HTERT RPE-1 (cell line): ENCODE data around the gene KCNH3.

Experiments used
- in situ Hi-C: fragments of 300-500 bp; cut with MboI; formaldehyde crosslinking; loops from 4 replicates; pipeline ENCODE4 v1.14.3; 2020; ENCODE audit warnings: low sequenced_read_pairs

The KCNH3 gene

GRCh38 chr12:49543914-49544815, 5.3 kb downstream of the KCNH3 start:
- in situ Hi-C loops: no loop called here

- in situ Hi-C loops: no loop called here
These were observed 7.0 kb downstream of the KCNH3 start for GRCh38 chr12:49545815-49546214.

GRCh38 chr12:49546481-49546880, 7.7 kb downstream of the KCNH3 start:
- in situ Hi-C loops: no loop called here

- in situ Hi-C loops: no loop called here
These were observed 8.4 kb downstream of the KCNH3 start for GRCh38 chr12:49547090-49547690.

- in situ Hi-C loops: no loop called here
These were observed 9.6 kb downstream of the KCNH3 start for GRCh38 chr12:49548481-49548821.

- in situ Hi-C loops: no loop called here
These were observed 10.2 kb downstream of the KCNH3 start for GRCh38 chr12:49548822-49549648.

GRCh38 chr12:49549735-49550692, 11.2 kb downstream of the KCNH3 start:
- in situ Hi-C loops: no loop called here

- in situ Hi-C loops: no loop called here
These were observed 11.9 kb downstream of the KCNH3 start for GRCh38 chr12:49550693-49551252.

- in situ Hi-C loops: no loop called here
These were observed 13.2 kb downstream of the KCNH3 start for GRCh38 chr12:49552014-49552413.

GRCh38 chr12:49552425-49552824, 13.6 kb downstream of the KCNH3 start:
- in situ Hi-C loops: no loop called here

- in situ Hi-C loops: no loop called here
These were observed 14.1 kb downstream of the KCNH3 start for GRCh38 chr12:49552899-49553298.

GRCh38 chr12:49553512-49554088, 14.8 kb downstream of the KCNH3 start:
- in situ Hi-C loops: no loop called here

- in situ Hi-C loops: no loop called here
These were observed 15.4 kb downstream of the KCNH3 start for GRCh38 chr12:49554266-49554665.

- in situ Hi-C loops: no loop called here
These were observed 17.0 kb downstream of the KCNH3 start for GRCh38 chr12:49555631-49556390.

GRCh38 chr12:49556391-49557186, 17.8 kb downstream of the KCNH3 start:
- in situ Hi-C loops: no loop called here

- in situ Hi-C loops: no loop called here
These were observed 18.5 kb downstream of the KCNH3 start for GRCh38 chr12:49557187-49557916.

GRCh38 chr12:49557917-49558215, 19.0 kb downstream of the KCNH3 start:
- in situ Hi-C loops: no loop called here

- in situ Hi-C loops: no loop called here
These were observed 19.7 kb downstream of the KCNH3 start for GRCh38 chr12:49558526-49558925.
